Astrocyte of the cerebellum (primary cell): ENCODE measurements around the gene MRTFA.

Source experiments
- DNase-seq: peaks from one replicate; pipeline ENCODE4 v3.0.0-alpha.2; 2011; ENCODE audit warnings: low read depth
- H3K4me3 ChIP-seq: 2 replicates; pipeline ENCODE4 v1.5.1; 2011; ENCODE audit warnings: mild to moderate bottlenecking, low read depth, low read length, moderate library complexity
- in situ Hi-C: cut with HindIII; loops from 2 replicates; pipeline ENCODE4 v1.10.0; 2017; ENCODE audit warnings: low sequenced_read_pairs
- TF ChIP-seq, protein P1 (sequence below): IDR thresholded peaks from 2 replicates; pipeline ENCODE4 v1.5.1; 2012; ENCODE audit warnings: low read length, low read depth, moderate library complexity, mild to moderate bottlenecking; ENCODE audit errors: missing control alignments

MRTFA gene

DNA sequence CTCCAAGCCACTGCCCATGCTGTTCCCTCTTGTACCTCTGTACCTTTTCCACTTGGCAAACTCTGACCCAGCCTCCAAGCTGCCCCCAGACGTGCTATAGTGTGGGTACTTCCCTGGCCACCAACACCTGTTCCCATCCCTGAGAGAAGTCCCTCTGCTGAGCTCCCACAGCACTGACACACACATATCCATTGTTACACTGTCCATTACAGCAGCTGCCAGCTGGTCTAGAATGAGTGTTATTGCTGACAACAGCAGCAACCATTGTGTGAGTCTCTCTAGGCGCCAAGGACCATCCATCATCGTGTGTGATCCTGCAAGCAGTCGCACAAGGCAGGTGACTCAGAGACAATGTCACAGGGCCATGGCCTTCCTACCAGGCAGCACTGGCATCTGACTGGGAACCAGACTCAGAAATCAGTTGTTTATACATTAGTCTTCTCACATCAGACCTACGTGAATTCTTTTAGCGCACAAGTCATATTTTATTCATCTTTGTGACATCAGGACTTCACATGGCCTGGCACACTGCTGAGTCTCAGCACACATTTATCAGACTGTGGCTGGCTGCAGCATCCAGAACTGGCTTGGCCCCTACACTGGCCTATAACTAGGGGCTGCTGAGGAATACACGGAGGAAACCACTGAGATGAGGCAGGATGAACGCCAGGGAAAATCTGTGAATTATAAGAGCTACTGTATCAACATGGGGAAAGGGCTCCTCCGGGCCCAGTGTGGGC, 209.8 kb downstream of the MRTFA start:
- in situ Hi-C loops: no loop called here
- TF ChIP-seq, protein P1, sequence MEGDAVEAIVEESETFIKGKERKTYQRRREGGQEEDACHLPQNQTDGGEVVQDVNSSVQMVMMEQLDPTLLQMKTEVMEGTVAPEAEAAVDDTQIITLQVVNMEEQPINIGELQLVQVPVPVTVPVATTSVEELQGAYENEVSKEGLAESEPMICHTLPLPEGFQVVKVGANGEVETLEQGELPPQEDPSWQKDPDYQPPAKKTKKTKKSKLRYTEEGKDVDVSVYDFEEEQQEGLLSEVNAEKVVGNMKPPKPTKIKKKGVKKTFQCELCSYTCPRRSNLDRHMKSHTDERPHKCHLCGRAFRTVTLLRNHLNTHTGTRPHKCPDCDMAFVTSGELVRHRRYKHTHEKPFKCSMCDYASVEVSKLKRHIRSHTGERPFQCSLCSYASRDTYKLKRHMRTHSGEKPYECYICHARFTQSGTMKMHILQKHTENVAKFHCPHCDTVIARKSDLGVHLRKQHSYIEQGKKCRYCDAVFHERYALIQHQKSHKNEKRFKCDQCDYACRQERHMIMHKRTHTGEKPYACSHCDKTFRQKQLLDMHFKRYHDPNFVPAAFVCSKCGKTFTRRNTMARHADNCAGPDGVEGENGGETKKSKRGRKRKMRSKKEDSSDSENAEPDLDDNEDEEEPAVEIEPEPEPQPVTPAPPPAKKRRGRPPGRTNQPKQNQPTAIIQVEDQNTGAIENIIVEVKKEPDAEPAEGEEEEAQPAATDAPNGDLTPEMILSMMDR: no peak
- no peak overlapping the region for H3K4me3 ChIP-seq
- peak; percentile 13 for DNase-seq

DNA sequence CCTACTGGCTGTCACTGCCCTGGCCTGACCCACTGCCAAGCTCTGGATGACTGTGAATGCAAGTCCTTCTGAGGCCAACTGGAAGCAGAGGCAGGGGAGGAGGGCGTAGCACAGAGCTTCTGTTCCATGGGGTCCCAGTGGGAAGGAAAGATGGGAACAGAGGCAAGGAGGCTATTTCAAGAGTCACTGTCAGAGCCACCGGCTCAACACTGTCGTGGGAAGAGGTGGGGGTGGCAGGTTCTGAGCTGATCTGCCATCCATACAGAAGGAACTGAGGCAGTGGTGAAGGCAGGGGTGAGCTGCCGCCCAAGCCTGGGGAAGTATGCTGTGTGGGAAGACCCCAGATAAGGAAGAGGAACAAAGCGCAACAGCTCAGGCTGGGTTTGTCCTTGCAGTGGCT, 211.4 kb downstream of the MRTFA start:
- DNase-seq: no peak
- in situ Hi-C loops: no loop called here
- TF ChIP-seq, protein P1: no peak
- no peak overlapping the region for H3K4me3 ChIP-seq

DNA sequence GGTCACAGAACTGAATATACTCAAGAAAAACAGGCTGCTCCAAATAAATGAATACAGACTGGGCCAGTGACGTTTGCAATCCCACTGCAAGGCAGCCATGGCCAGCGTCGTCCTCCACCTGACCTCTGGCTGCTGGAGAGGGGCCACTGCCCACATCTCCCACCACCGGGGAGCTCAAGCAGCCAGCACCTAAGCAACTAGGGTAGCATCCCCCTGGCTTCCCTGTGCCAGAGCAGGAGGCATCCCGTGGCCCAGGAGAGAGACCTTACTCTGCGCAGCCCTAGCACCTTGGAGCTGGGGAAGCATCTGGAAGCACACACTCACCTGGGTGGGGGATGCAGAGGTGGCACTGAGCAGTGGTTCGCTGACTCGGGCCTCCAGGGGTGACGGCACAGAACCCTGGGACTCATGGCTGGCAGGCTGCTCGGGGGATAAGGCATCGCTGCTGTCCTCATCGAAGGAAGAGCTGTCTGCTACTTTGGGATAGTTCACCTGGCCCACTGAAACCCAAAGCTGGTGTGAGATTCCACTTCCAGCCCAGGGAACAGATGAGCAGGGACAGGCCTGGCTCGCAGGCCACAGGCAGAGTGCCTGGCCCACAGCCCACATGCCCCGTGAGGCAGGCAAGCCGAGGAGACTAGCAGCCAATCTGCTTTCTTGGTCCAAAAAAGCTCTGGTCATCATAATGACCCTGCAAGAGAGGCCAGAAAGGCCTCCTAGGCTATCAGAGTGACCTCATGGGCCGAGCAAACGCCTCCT, 212.5 kb downstream of the MRTFA start:
- DNase-seq: no peak
- TF ChIP-seq, protein P1: no peak
- no peak overlapping the region for H3K4me3 ChIP-seq
- in situ Hi-C loops: no loop called here

DNA sequence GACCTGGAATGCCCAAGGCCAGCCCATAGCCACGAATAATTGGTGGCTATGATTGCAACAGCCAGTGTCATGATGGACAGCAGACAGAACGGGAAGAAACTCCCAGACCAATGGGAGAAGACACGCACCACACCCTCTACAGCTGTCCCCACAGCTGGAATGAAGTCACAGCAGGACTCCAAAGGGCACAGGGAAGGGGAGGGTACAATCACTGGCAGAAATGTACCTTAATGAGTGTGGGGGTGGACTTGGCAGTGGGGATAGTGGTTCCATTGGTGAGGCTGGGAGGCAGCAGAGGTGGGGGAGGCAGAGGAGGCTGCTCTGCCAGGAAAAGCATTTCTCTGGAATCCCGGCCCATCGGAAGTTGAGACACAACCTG, 213.2 kb downstream of the MRTFA start:
- TF ChIP-seq, protein P1: no peak
- in situ Hi-C loops: no loop called here
- DNase-seq: no peak
- no peak overlapping the region for H3K4me3 ChIP-seq

DNA sequence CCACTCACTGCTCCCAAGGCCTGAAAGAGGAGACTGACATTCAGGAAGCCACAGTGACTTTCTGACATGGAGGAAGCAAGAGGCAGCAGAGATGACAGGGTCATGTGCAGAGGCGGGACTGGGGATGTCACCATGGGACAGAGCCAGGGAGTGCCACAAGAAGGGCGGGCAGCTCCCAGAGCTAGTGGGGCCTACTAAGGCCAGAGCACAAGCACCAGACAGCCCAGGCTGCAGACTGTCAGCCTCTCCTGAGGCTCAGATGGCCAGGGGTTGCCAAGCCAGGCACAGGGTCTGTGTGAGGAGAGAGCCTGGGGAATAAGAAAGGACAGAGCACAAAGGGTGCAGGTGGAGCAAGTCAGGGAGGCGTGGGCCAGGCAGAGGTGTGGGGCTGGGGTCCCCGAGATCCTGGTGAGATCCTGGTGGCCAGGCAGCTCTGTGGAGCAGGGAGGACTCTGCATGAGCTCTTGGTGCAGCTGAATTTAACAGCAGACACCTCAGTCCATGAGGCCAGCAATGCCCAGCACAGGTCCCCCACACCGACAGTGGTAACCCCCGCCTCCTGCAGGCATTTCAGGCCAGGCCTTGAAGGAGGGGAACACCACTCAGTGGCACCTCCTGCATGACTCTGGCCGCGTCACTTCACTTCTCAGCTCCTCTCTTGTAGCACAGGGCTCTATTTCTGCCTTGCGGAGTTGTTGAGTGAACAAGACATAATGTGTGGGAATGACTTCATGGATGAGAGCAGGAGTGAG, 213.8 kb downstream of the MRTFA start:
- no peak for DNase-seq
- H3K4me3 ChIP-seq: no peak overlapping the region
- TF ChIP-seq, protein P1: no peak
- in situ Hi-C loops: no loop called here

DNA sequence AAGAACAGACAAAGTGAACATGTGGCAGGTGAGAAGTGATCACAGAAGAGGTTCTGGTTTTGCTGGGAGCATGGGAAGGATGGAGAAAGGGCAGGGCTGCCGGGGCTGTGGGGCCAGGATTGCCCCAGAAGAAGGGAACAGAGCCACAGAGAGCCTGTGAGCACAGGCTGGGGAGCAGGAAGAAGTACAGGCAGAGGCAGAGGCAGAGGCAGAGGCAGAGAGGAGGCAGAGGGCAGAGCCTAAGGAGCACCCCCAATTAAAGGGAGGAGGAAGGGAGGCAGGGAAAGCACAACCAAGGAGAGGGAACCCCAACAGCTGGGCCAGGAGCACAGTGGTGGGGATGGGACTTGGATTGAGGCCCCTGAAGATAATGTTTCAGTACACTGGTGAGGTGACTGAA, 214.6 kb downstream of the MRTFA start:
- no peak overlapping the region for H3K4me3 ChIP-seq
- TF ChIP-seq, protein P1: no peak
- in situ Hi-C loops: no loop called here
- no peak for DNase-seq
